Activated CD8-positive, alpha-beta memory T cell treated with anti-CD3 and anti-CD28 coated beads, Interleukin-2, amount 10 ng/mL, durations not matched to agents 7 days and 5 days (primary cell): ENCODE data around the gene MAPRE3. TPM values are rescaled to one million over a fixed set of nuclear protein-coding genes. Genes with fewer than 3 reads are reported as not detected.

Experiments used
- ATAC-seq: fragments of 150-1000 bp; cut with Tn5 transposase; one replicate; pipeline ENCODE4 v1.10.0; 2021; ENCODE audit warnings: moderate library complexity
- CTCF ChIA-PET: fragments of 350-600 bp; sonication (Branson Sonifier 250); formaldehyde crosslinking; loops from one replicate; lab custom pipeline; 2021; ENCODE audit warnings: antibody characterized with exemption; lab: Charles Lee
- DNase-seq: peaks from one replicate; pipeline ENCODE4 v3.0.0-alpha.2; 2020
- H3K27ac Mint-ChIP-seq: one replicate; pipeline ENCODE4 v1.8.0; 2021; ENCODE audit warnings: mild to moderate bottlenecking, mixed read lengths
- H3K27me3 Mint-ChIP-seq: one replicate; pipeline ENCODE4 v1.8.0; 2021; ENCODE audit warnings: mixed read lengths
- H3K36me3 Mint-ChIP-seq: one replicate; pipeline ENCODE4 v1.8.0; 2021; ENCODE audit warnings: mild to moderate bottlenecking, mixed read lengths
- H3K4me1 Mint-ChIP-seq: one replicate; pipeline ENCODE4 v1.8.0; 2021; ENCODE audit warnings: mixed read lengths
- H3K4me3 Mint-ChIP-seq: one replicate; pipeline ENCODE4 v1.8.0; 2021; ENCODE audit warnings: mild to moderate bottlenecking, moderate library complexity, mixed read lengths
- H3K9me3 Mint-ChIP-seq: one replicate; pipeline ENCODE4 v1.8.0; 2022; ENCODE audit warnings: low read depth, mixed read lengths
- total RNA-seq, 2 experiments: library from RNA; stranded (reverse); gene quantifications; one replicate each; pipeline ENCODE4 v1.2.3, GENCODE V29; 2021

Gene MAPRE3
- total RNA-seq, 2 experiments from 2014 or later, result 0.91 to 1.3 TPM

- H3K9me3 Mint-ChIP-seq, result no peaks in the 10 kb centered on the region
- ATAC-seq (no peak), DNase-seq (no peak)
- peaks cover 19% of the 10 kb centered on the region for H3K4me1 Mint-ChIP-seq
- H3K27me3 Mint-ChIP-seq, result no peaks in the 10 kb centered on the region
- no peak overlapping the region for H3K4me3 Mint-ChIP-seq
- CTCF ChIA-PET, result interaction anchor here (1.4 kb wide), 1 partner anchor 44 kb away, joined by 3 read pairs; the partner anchor contains the start of gene KHK
- peaks cover 17% of the 10 kb centered on the region for H3K36me3 Mint-ChIP-seq
- H3K27ac Mint-ChIP-seq, result no peak overlapping the region
Observed at GRCh38 chr2:27042985-27043634, 72.7 kb downstream of the MAPRE3 start.

DNA sequence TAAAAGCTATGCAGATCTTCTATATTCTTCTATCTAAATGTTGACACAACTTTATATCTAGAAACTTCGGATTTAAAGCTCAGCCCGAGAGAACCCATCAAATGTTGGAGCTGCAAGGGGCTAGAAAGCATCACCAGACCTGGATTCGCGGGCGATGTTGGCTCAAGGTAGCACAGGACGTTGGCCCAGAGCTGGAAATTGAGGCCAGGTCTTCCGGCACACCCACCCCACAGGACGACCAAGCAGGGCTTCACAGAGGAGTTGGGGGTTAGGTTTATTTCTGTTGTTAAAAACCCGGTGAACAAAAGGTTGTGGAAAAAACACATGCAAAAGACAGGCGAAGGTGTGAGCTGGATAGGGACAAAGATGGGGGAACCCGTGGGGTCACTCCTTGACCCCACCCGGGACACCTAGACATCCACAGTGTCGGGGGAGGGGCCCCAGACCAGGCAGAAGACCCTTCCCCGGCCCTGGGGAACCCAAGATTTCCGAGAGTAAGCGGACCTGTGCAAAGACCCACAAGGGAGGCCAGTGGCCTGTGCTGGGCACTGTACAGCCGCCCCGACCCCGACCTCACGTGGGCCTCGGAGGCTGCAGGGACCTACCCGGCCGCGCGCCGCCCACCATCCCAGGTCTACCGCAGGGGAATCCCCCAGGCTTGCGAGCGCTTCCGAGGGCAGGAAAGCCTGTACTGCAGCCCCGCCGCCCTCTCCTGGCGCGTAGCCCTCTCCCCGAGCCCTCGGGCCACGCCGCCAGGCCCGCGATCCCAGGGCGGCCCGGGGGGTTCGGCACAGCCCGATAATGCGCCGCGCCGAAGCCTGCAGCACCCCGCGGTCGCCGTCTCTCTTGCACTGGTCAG, 79.2 kb downstream of the MAPRE3 start:
- DNase-seq, result peak; percentile 72
- H3K9me3 Mint-ChIP-seq, result no peaks in the 10 kb centered on the region
- peaks cover 11% of the 10 kb centered on the region for H3K36me3 Mint-ChIP-seq
- peak; percentile 12 for ATAC-seq
- H3K4me1 Mint-ChIP-seq, result peaks cover 20% of the 10 kb centered on the region
- CTCF ChIA-PET, result interaction anchor here (0.7 to 4.4 kb wide), 11 partner anchors 8 to 450 kb away, joined by 3 to 45 read pairs (median 8); partner anchors contain the start of genes KHK, OST4 and TMEM214
- H3K27ac Mint-ChIP-seq, result peak overlapping the region; percentile 94
- peak overlapping the region; percentile 80 for H3K4me3 Mint-ChIP-seq
- peaks cover 6% of the 10 kb centered on the region for H3K27me3 Mint-ChIP-seq

DNA sequence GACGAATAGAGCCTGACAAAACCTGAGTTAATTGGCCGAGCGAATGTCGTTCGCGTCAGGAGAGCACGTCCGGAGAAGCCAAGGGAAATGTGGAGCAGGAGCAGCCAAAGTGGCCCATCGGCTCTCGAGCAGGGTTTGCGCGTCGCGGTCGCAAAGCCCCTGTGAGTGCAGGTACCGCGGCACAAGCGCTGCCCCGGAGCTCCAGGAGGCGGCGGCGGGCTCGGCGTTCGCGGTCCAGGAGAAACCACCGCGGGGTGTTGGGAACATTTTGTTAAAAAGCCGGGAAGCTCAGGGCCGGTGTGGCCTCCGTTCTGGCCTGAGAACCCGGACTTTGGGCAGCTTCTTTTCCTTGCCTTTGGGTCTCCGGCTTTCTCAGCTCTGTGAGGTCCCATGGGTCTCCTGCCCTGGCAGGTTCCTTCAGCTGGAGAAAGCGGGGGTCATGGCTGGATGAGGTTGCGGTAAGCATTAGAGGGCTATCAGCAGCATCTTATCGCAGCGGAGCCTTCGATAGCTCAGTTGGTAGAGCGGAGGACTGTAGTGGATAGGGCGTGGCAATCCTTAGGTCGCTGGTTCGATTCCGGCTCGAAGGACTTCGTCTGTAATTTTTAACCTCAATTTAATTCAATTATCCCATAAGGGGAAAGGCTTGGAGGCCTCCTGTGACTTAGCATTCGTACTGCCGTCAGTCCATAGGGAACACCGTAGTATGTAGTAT, 80.0 kb downstream of the MAPRE3 start:
- peak; percentile 96 for DNase-seq
- Mint-ChIP-seq H3K36me3 (peaks cover 11% of the 10 kb centered on the region), H3K4me1 (peaks cover 20% of the 10 kb centered on the region), H3K27ac (peak overlapping the region; percentile 94), H3K9me3 (no peaks in the 10 kb centered on the region), H3K27me3 (peaks cover 6% of the 10 kb centered on the region), H3K4me3 (peak overlapping the region; percentile 80)
- CTCF ChIA-PET, result interaction anchor here (1.0 to 4.4 kb wide), 15 partner anchors 9 to 653 kb away, joined by 3 to 45 read pairs (median 6); partner anchors contain the start of genes KHK, OST4, PREB and TMEM214
- peak; percentile 61 for ATAC-seq

GRCh38 chr2:27050996-27051901, 80.8 kb downstream of the MAPRE3 start, which contains the start of gene AGBL5:
TSS of gene AGBL5 (plus strand) at chr2:27051668. CDS start at chr2:27052959, 1,291 bp downstream.
- Mint-ChIP-seq H3K36me3 (peaks cover 14% of the 10 kb centered on the region), H3K4me1 (peaks cover 20% of the 10 kb centered on the region), H3K9me3 (no peaks in the 10 kb centered on the region), H3K27me3 (peaks cover 6% of the 10 kb centered on the region), H3K27ac (peak within 1 kb of the TSS; percentile 94), H3K4me3 (peak within 1 kb of the TSS; percentile 80)
- ATAC-seq (peak; percentile 84), DNase-seq (peak; percentile 98)
- CTCF ChIA-PET, result interaction anchor here (0.8 to 4.4 kb wide), 16 partner anchors 10 to 652 kb away, joined by 3 to 45 read pairs (median 6); partner anchors contain the start of genes KHK, OST4, PREB and TMEM214

- peak; percentile 65 for DNase-seq
- H3K4me3 Mint-ChIP-seq, result peak overlapping the region; percentile 80
Observed at GRCh38 chr2:27051902-27052645, 81.6 kb downstream of the MAPRE3 start.

DNA sequence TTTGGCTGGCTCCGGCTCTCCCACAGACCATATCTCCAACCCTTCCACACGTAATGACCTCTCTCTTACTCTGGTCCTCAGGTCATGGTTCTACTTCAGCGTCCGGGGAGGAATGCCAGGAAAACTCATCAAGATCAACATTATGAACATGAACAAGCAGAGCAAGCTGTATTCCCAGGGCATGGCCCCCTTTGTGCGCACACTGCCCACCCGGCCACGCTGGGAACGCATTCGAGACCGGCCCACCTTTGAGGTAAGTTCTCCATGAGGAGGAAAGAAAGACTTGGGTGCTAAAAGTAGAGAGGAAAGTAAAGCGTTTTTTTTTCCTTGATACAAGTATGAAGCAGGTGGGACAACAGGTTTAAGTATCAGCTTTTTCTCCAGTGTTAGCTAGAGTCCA, 82.9 kb downstream of the MAPRE3 start:
- H3K36me3 Mint-ChIP-seq, result peaks cover 14% of the 10 kb centered on the region

More at GRCh38 chr2:27051902-27052645, 81.6 kb downstream of the MAPRE3 start:
- H3K27ac Mint-ChIP-seq, result peak overlapping the region; percentile 68
- H3K36me3 Mint-ChIP-seq, result peaks cover 14% of the 10 kb centered on the region
- H3K4me1 Mint-ChIP-seq, result peaks cover 20% of the 10 kb centered on the region
- CTCF ChIA-PET, result interaction anchor here (0.5 to 4.4 kb wide), 11 partner anchors 12 to 206 kb away, joined by 3 to 45 read pairs (median 5); partner anchors contain the start of genes KHK, OST4, PREB and TMEM214
- no peak for ATAC-seq
- no peaks in the 10 kb centered on the region for H3K9me3 Mint-ChIP-seq
- peaks cover 6% of the 10 kb centered on the region for H3K27me3 Mint-ChIP-seq

GRCh38 chr2:27053776-27054175, 83.3 kb downstream of the MAPRE3 start:
- Mint-ChIP-seq H3K4me1 (peaks cover 17% of the 10 kb centered on the region), H3K4me3 (no peak overlapping the region), H3K27me3 (peaks cover 6% of the 10 kb centered on the region), H3K9me3 (no peaks in the 10 kb centered on the region), H3K36me3 (peaks cover 14% of the 10 kb centered on the region), H3K27ac (no peak overlapping the region)
- CTCF ChIA-PET, result interaction anchor here (1.4 kb wide), 1 partner anchor 11 kb away, joined by 5 read pairs; no protein-coding TSS in a partner anchor
- DNase-seq (no peak), ATAC-seq (no peak)

More for the DNA sequence above, 82.9 kb downstream of the MAPRE3 start:
- Mint-ChIP-seq H3K9me3 (no peaks in the 10 kb centered on the region), H3K4me1 (peaks cover 17% of the 10 kb centered on the region), H3K27me3 (peaks cover 6% of the 10 kb centered on the region), H3K27ac (no peak overlapping the region), H3K4me3 (no peak overlapping the region)
- CTCF ChIA-PET, result interaction anchor here (1.4 to 4.4 kb wide), 3 partner anchors 11 to 33 kb away, joined by 5 to 45 read pairs (median 40); partner anchors contain the start of genes KHK and OST4
- ATAC-seq, result no peak
- no peak for DNase-seq

DNA sequence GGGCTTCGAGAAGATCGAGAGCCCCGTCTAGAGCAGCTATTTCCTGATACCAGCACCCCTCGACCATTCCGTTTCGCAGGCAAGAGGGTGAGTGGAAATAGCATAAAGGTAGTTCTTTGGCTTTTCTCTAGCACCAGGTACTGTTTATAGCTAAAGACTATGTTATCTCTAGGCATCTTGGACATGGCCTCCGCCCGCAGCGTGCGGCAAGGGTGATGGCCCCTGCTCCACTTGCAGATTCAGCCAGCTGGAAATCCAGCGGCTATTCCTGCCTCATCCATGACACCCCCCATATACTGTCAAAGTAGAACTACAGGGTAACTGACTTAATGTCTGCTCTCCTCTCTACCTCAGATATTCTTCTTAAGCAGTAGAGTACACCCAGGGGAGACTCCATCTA, 84.3 kb downstream of the MAPRE3 start:
- H3K4me1 Mint-ChIP-seq, result peaks cover 14% of the 10 kb centered on the region
- ATAC-seq (no peak), DNase-seq (no peak)
- CTCF ChIA-PET, result interaction anchor here (1.4 kb wide), 1 partner anchor 38 kb away, joined by 3 read pairs; no protein-coding TSS in a partner anchor
- no peaks in the 10 kb centered on the region for H3K9me3 Mint-ChIP-seq
- no peak overlapping the region for H3K4me3 Mint-ChIP-seq
- H3K27me3 Mint-ChIP-seq, result peaks cover 6% of the 10 kb centered on the region
- no peak overlapping the region for H3K27ac Mint-ChIP-seq
- peaks cover 18% of the 10 kb centered on the region for H3K36me3 Mint-ChIP-seq

DNA sequence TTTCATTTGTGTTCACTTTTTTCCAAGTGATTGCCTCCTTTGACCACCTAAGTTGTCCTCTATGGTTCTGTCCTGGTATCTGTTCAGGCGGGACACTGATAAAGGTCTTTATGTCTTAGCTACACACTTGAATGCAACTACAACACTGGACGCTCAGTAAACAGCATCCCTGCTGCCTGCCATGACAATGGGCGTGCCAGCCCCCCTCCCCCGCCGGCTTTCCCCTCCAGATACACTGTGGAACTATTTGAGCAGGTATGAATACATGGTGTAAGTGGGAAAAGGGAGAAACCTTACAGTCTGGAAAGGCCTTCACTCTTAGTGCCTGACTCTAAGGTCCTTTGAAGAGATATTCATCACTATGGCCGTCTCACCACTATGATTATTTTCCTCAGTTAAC, 86.7 kb downstream of the MAPRE3 start:
- Mint-ChIP-seq H3K27me3 (no peaks in the 10 kb centered on the region), H3K9me3 (no peaks in the 10 kb centered on the region), H3K27ac (no peak overlapping the region), H3K4me3 (no peak overlapping the region), H3K36me3 (peaks cover 14% of the 10 kb centered on the region), H3K4me1 (peaks cover 6% of the 10 kb centered on the region)
- ATAC-seq (no peak), DNase-seq (no peak)
- CTCF ChIA-PET, result interaction anchor here (1.2 kb wide), 1 partner anchor 223 kb away, joined by 3 read pairs; no protein-coding TSS in a partner anchor

DNA sequence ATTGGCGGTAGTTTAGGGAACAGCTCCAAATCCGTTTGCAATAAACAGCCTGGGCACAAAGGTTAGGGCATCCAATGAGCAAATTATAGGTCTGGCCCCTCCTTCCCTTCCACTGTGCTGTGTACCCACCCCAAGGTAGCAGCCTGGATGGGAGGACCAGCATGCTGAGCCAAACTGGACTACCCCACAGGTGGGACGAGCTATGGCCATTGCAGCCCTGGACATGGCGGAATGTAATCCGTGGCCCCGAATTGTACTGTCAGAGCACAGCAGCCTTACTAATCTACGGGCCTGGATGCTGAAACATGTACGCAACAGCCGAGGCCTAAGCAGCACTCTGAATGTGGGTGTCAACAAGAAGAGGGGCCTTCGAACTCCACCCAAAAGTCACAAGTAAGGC, 87.8 kb downstream of the MAPRE3 start:
- Mint-ChIP-seq H3K4me1 (no peaks in the 10 kb centered on the region), H3K36me3 (peaks cover 20% of the 10 kb centered on the region), H3K4me3 (no peak overlapping the region), H3K27ac (no peak overlapping the region), H3K9me3 (no peaks in the 10 kb centered on the region), H3K27me3 (no peaks in the 10 kb centered on the region)
- CTCF ChIA-PET, result interaction anchor here (2.3 kb wide), 1 partner anchor 13 kb away, joined by 7 read pairs; the partner anchor contains the start of gene OST4
- ATAC-seq, result no peak
- no peak for DNase-seq

GRCh38 chr2:27059141-27059820, 88.8 kb downstream of the MAPRE3 start:
- no peaks in the 10 kb centered on the region for H3K27me3 Mint-ChIP-seq
- CTCF ChIA-PET, result interaction anchor here (0.6 to 2.3 kb wide), 3 partner anchors 12 to 287 kb away, joined by 3 to 7 read pairs (median 4); partner anchors contain the start of gene OST4
- peaks cover 19% of the 10 kb centered on the region for H3K36me3 Mint-ChIP-seq
- H3K4me1 Mint-ChIP-seq, result no peaks in the 10 kb centered on the region
- no peaks in the 10 kb centered on the region for H3K9me3 Mint-ChIP-seq
- ATAC-seq (no peak), DNase-seq (no peak)
- no peak overlapping the region for H3K27ac Mint-ChIP-seq
- no peak overlapping the region for H3K4me3 Mint-ChIP-seq
